ENCODE results near the gene KLF9.

Gene KLF9

DNA sequence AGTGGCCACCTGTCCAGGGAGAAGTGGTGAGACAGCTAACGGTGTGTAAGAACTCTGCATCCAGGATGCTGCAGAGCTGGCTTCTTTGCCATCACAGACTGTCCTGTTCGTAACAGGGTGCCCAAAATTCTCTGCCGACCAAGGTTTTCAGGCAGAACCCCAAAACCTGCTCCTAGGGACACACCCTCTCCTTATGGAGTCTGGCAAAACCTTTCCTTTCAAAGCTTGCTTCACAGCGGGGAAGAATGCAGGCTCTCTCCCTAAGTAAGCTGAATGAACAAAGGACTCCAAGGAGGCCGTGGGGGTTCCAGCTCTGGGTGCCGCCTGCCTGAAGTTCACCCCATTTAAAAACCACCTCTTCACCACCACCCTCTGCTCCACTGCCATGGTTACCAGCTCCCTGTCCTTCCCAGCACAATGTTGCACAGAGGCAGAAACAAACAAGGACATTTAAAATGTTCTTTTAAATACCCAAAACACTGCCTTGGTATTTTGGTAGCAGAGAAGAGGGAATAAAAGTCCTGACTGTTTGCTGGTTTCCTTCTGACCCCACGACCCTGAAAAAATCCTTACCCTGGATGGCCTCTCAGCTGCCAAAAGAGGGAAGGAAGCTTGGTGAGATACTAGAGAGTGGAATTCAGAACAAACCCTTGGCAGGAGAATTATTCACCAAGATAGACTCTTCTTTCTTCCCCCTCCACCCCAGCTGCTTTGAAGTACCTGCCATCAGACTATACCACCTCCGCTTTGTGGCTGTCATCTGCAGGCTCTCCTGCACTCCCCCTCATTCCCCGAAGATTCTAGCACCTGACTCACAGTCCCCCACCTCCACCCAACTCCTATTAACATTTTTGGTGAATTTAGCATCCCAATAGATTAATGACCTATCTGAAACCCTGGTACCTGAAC, 7.1 kb upstream of the KLF9 start:
- peak; percentile 64 for DNase-seq

DNA sequence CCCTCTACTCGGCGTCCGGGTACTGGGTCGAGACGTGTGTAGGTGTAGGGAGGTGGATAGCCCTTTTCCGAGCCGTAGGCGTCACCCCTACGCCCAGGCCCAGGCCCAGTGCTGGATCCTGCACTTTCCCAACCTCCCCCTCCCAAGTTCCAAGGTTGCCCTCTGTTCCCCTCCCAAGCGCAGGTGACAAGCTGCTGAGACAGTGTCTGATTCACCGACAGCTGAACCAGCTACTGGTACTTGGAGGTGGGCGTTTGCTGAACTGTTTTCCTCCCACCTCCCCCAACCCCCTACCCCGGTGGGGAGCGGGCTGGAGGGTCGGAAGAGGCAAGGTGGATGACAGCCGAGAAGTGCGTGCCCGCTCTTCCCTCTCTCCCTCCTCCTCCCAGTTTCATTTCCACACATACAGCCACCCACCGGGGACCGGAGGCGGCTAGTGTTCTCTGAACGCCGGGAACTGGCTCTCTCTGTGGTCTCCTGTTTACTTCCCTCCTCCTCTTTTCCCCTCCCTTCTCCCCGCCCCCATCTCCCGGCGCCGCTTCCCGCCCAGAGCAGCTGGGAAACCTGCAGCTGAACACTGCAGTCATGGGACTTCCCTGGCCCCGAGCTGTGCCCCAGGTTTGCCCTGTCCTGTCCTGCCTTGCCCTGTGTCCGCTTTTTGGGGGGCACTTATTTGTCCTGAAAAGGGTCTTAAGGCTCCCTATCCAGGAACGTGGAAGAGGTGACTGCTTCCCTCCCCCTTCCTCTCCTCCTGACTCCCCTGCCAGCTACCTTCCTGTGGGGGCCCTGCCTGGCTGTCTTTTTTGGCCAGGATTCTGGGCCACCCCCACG, 6.2 kb upstream of the KLF9 start:
- DNase-seq = peak; percentile 91

DNA sequence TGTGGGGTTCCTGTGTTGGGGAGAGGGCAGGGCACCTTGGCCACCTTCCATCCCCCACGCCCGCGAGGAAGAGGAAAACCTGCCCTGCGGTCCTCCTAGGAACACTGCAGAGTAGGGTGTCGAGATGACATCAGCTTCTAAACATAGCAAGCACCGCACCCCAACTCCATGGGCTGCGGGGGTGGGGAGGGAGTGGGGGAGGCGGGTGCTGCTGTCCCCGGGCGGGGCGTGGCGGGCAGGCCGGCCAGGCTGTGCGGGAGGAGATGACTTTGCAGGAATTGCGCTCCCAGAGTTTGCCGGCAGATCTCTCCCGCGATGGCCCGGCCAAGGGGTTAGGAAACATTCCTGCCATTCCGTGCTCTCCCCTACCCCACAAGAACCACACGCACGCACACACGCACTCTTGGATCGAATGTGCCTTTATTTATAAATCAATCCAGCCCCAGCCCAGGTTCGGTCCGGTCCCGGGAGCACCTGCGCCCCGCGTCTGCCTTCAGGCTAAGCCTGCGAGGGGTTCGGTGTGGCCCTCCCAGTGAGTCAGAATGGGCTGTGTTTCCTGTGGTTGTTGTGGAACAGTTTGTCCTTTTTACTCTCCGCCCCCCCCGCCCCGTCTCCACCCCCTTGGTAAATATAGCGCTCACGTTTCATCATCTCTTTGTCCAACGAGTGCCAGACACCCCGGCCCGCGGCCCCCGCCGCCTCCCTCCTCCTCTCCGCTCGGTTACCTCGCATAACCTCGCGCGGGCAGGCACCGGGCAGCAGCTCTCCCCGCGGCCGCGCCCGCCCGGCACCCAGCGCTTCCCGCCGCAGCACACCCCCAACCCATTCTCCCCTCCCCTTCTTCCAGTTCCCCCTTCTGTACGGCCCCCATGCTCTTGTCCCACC, 5.3 kb upstream of the KLF9 start:
- peak; percentile 93 for DNase-seq

DNA sequence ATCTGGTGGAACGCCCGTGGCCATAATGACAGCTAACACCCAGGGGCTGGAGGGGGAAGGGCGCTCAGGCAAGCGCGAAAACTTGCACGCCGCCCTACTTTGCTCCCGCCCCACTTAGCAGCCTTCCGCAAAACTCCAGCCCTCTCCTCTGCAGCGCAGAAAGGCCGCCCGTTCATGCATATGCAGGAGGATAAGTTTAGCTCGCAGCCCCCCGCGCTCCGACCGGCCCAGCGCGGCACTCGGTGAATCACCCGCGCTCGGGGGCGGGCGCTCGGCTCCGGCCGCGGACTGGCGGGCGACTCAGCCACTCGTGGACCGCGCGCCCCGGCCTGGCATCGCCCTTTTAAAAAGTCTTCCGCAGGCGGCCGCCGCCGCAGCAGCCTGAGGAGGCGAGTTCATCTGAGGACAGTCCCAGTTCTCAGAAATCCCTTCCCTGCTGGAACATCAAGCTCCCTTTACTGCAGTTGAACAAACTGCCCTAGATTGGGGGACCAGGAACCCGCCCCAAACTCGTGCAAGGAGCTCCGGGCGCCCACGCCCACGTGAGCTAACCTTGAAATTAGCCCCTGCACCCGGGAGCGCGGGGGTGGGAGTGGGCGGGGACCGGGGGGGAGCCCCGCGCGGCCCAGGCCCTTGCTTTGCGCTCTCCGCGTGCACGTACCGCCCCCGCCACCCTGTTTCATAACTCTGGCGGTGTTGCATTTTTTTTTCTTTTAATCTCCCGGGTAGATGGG, 4.5 kb upstream of the KLF9 start:
- DNase-seq = peak; percentile 91

DNA sequence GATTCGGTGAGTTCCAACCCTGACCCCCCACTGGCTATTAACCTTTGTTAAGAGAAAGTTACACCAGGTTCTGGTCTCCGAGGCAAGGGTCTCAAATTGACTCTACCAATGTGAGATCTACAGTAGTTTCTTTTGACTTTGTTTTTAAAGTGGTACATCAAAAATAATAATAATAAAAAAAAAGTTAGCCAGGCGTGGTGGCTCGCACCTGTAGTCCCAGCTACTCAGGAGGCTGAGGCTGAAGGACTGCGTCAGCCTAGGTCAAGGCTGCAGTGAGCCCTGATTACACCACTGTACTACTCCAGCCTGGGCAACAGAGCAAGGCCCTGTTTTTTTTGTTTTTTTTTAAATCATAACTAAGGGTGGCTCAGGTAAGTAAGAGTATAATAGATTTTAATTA, 1.0 kb upstream of the KLF9 start:
- DNase-seq = no peak

DNA sequence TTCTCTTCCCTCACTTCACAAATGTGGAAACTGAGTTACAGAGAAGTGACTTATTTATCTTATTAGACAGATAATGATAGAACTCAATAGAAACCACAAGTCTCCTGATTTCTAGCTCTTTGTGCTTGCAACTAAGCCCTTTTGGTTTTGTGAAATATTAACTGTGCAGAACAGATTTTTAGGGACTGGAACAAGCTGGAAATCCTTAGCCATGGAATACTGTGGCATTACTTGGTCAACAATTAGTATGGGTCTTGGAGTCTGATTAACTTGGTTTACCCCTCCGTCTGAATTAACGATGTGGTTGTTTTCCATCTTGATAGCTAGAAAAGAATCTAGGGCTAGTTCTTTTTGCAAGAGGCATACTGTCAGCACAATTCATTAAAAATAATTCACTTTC, 584 bp upstream of the KLF9 start:
- no peak for DNase-seq

DNA sequence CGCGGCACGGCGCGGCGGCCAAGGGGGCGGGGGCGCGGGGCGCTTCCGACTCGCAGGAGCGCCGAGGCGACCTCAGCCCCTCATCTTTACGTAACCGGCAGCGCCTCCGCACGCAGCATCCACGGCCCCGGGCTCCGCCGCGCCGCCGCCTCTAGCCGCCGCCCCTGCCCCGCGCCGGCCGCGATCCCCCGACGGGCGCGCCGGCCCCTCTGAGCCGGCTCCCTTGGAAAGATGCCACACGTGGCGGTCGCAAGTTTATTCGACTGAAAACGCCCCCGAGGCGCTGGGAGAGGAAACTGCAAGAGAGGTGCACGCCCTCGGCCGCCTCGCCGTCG, 1.0 kb downstream of the KLF9 start:
- peak; percentile 59 for DNase-seq

DNA sequence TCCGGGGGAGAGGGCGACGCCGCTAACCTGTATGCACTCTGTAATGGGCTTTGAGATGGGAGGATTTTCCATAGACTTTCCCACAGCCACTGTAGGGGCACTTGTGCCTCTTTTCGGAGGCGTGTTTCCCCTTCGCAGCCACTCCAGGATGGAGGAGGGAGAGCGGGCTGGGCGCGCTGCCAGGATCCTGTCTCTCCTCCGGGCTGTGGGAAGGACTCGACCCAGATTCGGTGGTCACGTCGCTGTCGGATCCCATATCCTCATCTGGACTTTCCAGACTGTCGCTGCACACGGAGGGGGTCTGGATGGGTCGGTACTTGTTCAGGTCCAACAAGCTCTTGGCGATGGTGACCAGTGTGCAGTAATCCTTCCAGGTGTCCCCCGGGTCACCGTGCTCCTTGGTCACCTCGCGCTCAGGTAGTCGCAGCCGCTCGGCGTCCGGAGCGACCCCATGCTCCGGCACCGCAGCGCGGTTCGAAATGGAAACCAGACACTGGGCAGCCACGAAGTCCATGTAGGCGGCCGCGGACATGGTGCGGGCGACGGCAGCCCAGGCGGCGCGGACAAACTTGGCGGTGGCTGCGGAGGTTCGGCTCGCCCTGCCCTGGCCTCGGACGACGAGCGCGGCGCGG, 1.5 kb downstream of the KLF9 start:
- peak; percentile 56 for DNase-seq

DNA sequence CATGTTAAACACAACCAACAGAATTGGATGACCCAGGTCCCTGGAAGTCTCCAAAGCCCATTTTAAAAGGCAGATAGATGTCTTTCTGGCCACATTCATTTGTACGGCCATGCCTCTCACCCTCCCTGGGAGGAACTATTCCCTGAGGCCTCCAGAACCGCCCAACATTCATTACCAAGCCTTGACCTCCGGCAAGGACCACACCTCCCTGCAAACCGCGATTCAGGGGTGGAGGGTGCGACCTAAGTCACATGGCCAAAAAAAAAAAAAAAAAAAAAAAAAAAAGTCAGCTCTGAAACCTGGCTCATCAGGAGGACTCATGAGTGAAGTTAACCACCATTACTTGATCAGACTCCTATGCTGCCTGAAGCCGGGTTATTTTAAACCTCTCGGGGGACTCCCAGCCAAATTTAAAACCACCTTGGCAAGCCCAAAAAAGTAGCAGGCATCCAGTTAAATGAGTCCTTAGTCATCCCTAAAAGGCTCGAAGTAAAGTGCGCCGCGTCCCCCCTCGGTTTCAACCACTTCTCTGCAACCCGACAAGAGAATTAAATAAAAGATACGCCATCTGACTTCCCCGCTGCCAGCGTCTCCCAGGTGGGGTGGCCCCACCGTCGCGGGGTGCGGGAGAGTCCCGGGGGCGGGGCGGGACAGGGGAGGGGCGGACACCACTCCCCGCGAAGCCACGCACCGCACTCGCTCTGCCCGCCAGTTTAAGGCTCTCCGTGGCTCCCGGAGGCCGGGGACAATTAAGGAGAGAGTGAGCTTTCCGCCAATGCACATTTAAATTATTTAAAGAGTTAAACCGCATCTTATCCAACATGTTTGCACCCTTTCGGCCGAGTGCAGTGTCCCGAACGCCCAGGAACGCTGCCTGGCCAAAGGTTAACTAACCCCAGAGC, 2.3 kb downstream of the KLF9 start:
- DNase-seq = no peak

DNA sequence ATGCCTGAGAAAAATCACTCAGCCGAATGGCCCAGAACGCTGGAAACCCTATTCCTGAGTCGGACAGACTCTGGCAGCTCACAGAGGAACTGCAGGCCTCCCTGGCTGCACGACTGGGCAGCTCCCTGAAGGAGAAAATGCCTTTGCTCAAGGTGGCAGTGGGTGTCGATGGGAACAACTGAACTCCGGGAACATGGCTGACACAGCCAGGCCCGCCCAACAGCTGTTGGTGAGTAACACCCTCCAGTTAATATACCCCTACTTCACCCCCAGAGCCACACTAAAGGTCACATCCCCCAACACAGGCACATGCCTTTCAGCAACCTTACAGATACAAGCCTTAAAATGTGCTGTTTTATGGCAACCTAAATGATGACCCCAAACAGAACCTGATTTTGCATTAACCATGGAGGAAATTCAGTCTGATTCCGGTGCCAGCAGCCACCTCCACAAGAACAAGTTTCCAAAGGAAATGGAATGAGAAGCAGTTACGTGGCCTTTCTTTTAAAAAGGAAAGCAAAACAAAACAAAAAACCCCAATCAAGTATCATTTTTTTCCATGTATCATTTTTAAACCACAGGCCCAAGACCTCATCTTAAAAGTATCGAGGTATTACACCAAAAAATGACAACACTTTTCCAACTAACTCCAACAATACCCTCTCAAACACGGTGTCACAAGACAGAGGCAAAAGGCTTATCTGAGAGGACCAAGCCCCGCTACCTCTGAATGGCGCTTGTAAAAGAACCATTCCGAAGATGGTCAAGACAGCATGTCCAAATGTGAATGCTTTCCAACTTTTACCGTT, 3.1 kb downstream of the KLF9 start:
- peak; percentile 50 for DNase-seq

DNA sequence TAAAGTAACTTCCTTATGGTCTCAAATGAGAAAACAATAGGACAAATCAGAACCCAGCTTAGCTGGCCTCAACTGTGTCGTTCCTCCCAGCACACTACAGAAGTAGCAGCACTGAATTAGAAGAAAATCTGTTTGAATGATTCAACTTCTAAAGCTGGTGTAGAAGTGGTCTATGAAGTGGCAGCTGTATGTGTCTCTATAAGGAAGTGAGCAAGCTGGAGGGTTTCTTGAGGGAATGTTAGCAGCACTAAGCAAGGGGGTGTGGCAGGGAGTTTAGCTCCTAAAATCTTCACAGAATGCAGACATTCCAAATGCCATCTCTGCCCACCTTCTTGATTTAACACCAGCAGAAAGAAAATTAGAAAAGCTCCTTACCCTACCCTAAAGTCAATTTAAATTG, 4.1 kb downstream of the KLF9 start:
- DNase-seq = no peak

DNA sequence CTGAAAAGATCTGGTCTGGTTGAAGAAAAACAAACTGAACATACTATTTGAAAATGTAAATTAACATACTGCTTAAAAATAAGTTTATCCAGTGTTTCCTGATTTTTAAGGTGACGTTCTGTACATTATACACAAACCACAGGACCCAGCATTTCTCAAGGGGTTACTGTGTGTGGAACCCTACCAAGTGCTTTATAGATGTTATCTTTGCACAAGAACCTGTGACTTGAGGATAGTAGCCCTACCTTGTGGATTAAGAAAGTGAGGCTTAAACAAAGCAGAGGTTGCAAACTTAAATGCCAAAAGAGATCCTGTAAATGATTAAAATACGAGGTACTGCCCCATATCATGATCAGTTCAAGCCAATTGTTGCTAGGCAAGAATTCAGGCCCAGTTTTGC, 4.7 kb downstream of the KLF9 start:
- DNase-seq = no peak

DNA sequence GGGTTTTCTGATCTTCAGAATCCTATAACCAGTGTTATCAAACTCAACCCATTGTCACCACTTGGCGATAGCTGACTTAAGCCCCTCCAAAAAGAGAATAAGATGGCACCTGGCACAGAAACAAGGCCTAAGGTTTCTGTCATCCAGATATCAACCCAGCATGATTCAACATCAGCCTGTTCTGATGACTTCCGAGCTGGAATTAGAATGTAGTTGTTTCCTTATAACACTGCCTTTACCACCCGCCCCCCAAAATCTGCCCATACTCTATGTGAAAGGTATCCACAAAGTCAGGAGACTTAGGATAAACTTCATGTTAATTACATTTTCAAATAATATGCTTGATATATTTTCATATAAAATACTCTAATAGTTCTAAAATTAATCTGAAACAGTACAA, 5.2 kb downstream of the KLF9 start:
- DNase-seq = no peak

DNA sequence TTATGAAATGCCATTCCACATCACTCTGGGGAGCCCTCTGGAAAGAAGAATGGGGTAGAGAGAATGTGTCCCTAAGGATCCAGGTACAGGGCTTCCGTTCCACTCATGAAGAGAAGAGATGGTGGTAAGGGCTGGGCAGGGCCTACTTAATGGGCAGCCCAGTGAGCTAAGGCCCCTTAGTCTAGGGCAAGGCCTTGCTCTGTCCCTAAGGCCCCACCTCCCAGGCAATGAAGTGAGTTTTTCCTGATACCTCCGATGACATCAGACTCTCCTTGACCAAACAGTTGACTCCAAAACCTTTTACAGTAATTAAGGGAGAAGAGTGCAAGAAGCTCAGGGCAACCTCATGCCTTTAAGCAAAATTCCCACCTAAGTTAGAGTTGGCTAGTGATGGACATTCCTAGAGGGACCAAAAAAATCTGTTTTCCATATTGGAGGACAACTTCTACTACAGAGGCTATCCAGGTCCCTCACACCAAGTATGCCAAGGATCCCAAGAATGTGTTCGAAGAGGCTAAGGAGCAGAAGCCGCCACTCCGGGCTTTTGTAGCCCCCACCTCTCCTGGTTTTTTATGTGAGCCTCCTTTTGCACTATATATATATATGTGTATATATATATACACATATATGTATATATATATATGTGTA, 5.9 kb downstream of the KLF9 start:
- DNase-seq = no peak

DNA sequence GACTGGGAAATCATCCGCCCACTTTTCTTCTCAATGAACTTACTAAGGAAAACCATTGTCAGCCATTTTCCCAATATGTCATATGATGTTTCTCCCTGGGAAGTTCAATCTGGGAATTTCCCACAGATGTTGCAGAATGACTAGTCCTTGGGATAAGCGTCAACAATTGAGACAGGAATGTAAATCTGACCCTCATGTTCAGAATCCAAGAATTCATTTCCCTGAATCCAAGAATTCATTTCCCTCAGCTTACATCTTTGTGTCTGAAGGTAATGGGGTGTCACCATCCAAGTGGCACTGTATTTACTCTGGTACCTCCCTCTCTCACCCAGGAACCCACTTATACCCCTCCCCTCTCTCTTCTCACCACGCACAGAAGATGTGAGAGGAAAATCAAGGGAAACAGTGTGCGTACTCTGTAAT, 7.4 kb downstream of the KLF9 start:
- no peak for DNase-seq

DNA sequence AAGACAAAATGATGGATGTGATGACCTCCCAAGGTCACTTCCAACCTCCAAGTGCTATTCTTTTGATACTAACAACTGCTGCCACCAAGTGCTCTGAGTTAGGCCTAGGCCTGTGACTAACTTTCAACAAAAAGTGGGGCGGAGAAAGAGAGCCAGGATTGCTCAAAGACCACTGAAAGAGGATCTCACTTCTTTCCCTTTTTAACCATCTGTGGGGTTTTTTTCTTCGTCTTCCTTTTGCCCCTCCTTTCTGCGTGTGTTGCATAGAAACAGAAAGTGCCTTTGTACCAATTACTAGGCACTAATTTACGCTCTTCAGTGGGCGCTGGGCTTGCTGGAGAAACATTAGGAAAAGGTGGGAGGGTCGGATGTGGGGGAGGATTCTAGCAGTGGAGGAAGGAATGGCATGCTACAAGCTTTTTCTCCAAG, 8.0 kb downstream of the KLF9 start:
- DNase-seq = no peak

DNA sequence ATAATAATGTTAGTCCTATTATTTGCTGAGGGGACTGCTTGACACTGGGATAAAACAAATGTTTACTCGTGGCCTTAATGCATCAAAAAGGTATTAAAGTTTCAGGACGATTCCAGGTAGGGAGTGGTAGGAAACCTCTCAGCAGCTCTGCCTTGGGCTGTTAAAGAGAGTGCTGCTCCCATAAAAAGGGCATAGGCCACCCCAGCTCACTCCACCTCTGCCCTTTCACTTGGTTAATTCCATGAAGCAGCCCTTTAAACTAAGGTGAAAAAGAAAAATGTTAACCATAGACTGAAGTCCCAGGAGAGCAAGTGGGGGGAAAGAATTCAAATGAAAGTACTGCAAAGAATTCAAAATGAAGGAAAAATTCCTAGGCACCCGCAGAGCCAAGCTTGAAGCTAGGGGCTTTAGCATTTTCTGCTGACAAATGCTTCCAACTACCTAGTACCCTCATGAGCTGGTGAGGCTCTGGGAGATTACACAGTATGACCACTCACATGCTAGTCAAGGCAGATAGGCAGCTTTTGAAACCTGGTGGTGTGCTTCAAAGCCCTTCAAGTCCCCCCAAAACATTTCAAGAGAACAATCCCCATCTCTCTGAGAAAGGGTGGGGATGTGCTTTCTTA, 8.5 kb downstream of the KLF9 start:
- no peak for DNase-seq

DNA sequence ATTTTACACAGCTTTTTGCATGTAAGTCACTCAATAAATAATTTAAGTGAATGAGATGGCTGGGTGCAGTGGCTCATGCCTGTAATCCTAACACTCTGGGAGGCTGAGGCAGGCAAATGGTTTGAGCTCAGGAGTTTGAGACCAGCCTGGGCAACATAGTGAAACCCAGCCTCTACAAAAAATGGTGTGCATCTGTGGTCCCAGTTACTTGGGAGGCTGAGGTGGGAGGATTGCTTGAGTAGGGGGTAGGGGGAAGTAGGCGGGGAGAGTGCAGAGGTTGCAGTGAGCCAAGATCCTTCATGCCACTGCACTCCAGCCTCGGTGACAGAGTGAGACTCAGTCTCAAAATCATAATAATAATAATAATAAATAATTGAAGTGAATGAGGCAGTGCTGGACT, 10.2 kb downstream of the KLF9 start:
- DNase-seq = no peak

DNA sequence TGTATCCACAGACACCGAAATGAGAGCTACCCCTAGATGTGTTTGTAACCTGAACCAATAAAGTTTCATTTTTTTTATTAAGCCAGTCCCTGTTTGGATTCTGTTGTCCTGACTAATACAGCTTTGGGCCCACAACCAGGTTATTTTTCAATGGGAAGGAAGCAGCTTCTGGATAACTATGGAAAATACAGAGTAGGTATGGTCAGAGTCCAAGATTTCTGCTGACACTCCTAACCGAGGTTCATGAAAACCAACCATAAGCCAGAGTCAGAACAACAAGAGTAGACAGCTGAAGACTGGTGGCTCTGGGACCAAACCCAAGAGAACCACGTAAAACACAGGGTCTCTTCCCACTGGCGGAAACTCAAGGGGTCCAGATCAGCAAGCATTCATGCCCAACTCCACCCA, 10.8 kb downstream of the KLF9 start:
- no peak for DNase-seq

Data from NCI-H1092 treated with DMSO at 0.1 percent for 48 hours (cell line).